ENCODE measurements around the gene ADGRL3.

DNA sequence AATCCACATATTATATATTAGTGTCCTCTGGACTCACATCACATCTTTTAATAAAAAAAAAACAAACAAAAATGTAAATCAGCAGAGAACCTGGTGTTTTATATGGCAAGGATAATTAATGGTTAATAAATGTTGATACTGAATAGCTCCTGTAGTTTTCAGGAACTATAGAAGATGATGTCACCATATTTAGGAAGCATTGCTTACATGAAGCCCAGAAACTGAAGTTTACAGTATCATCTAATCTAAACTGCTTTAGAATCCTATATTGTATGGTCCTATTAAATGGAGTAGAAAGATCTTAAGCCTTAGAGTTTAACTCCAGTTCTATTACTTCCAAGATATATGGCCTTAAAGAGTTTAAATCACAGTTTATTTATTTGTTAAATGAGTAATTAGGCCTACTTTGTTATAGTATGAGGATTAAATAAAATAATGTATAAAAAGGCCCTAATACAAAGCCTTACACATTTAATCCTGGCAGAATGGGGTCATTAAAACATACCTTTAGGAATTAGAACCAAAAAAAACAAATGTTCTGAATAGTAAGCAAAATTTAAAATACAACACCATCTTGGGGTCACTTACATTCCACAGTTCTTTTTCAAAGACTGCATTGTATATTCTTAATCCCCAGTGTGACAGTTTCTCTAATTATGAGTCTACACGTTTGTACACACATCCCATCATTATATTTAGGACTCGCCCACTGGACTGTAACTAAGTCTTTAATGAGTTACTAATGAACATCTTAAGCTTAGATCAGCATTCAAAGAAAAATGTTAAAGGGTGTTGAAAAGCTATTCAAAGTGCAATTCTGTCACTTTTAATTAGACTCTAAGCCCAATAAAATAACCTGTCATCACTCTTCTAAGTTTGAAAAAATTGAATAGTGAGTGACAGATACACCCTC, 305.9 kb downstream of the ADGRL3 start:
- TF ChIP-seq CTCF (IDR thresholded peaks at IDR 0.05) (no peak), POLR2A (IDR thresholded peaks at IDR 0.05) (no peak)
